HG02973 (cell line): Measurements from ENCODE around the gene FOXL2NB.

Source experiments
- ATAC-seq: cut with Tn5 transposase; IDR thresholded peaks from one replicate; pipeline ENCODE4 v1.9.1; 2021; ENCODE audit warnings: moderate library complexity; ENCODE audit not compliant: unreplicated experiment

FOXL2NB gene

DNA sequence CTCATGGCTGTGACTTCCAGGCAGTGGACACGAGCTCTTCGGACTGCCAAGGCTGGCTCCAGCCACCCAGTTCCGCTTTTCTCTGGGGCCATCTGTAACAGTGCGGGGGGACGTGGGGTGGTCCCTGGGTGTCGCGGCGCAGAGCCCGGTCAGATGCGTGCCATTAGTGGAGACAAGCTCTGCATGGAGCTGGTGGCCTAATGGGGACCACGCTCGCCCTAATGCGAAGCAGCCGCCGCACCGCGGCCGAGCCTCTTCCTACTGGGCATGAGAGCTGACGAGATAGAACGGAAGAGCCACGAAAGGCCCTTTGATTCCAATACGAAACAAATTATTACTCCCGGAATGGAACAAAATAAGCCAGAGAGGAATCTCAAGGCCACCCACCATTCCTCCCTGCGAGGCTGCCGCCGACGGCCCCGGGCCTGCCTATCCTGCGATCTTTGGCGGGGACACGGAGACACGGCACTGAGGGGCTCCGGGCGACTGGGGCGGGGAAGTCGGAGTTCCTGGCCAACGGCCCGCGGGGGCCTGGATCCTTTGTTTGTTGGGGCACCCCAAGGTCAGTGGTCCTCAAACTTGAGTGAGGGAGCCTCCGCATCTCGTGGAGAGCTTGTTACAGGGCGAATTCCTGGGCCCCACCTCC lies 18.2 kb upstream of the FOXL2NB start:
- no peak for ATAC-seq

DNA sequence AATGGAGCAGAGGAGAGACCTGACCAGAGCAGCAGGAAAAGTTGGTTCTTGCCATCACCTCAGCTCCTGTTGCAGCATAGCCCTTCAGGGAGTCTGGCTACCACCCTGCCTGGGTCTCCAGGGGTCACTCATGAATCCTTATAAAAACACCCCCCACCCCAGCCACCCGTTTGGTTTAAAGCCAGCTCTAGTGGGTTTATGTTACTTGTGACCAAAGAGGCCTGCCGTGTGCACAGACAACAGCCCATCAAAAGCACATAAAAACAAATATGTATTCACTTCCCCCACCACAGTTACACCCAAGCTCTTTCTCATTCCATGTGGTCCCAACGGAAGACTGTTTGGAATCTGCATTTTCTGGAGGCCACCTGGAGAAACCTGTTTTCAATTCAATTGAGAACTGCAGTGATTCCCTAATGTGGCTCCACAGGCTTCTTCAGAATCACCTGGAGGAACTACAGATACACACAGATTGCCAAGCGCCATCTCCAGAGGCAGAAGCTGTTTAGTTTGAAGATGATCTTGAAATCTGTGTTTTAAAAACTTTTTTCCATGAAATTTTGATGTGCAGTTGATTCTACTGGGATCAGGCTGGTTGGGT lies 13.8 kb upstream of the FOXL2NB start:
- no peak for ATAC-seq

DNA sequence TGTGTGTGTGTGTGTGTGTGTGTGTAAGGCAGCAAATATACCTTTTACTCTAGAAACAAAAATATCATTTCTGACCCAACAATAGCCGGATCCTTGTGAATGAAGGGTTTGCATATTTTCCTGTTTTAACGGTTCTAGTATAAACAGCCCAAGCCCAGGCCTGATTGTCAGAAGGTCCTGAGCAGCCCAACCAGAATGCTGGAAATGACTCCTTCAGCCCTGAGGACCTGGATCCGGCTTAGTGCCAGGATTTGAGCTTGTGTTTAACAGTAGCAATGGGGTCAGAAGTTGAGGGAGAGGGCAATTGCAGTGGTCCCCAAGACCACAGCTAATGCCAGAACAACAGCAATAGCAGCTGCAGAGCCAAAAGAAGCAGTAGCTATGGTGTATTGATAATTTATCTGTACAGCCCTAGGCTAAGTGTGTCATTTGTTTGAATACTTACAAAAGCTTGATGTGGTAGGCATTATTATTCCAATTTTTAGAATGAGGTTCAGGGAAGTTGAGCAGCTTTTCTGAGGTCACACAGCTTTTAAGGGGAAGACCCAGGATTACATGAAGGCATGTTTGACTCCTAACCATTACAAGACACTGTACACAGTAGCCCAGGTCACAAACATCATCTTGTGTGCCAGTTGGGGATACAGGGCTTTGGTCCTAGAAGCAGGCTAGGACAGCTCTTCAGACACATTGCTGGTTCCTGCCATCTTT lies 12.9 kb upstream of the FOXL2NB start:
- no peak for ATAC-seq

DNA sequence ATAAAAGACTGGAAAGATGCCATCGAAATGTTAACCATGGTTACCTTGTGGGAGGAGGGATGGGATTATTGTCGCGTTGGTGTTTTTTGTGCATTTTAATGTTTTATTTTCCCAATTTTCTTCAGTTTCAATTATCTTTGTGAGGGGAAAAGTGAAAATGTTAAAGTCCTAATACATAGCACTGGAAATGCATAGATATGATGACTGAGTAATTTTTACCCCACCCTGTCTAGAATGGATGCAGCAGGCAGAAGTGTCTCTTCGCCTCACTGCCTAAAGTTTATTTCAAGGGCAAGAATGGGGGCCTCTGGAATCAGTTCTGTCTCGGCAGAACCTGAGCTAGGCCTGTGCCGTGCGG lies 11.5 kb upstream of the FOXL2NB start:
- ATAC-seq, result no peak

DNA sequence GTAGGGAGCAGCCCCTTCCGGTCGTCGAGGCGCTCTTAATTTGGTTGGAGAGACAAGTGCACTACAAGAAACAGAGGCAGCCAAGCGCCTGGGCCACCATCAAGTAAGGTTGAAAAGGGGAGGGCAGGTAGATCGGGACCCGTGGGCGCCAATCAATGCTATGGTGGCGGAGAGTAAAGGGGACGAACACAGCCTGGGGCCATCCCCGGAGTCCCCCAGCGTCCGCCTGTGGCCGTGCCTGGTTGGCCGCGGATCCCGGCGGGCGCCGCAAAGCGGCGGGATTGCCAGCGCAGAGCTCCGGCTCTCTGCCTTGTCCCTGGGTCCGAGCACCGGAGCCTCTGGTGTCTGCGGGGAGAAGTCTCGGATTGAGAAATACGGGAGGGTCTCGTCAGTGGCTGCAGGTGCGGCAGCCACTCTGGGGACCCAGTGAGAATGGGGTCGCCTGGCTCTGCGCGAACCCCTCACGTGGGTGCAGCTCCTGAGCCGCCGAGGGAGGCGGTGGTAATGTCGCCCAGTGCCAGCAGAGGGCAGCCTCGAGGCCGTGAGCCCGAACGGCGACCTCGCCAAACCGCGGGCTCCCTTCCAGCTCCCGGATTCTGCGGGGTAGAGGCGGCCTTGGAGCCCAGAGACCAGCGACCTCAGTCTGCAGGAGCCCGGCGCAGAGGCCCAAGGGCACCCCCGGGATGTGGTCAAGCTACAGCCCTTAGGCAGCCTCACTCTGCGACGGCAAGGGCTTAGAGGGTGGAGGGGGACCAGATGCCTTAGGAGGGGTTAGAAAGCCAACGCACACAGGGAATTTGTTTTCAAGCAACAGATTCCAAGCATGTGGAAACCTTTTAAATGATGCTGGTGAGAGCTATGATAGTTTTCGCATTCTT lies 10.9 kb upstream of the FOXL2NB start:
- ATAC-seq, result peak; percentile 68

DNA sequence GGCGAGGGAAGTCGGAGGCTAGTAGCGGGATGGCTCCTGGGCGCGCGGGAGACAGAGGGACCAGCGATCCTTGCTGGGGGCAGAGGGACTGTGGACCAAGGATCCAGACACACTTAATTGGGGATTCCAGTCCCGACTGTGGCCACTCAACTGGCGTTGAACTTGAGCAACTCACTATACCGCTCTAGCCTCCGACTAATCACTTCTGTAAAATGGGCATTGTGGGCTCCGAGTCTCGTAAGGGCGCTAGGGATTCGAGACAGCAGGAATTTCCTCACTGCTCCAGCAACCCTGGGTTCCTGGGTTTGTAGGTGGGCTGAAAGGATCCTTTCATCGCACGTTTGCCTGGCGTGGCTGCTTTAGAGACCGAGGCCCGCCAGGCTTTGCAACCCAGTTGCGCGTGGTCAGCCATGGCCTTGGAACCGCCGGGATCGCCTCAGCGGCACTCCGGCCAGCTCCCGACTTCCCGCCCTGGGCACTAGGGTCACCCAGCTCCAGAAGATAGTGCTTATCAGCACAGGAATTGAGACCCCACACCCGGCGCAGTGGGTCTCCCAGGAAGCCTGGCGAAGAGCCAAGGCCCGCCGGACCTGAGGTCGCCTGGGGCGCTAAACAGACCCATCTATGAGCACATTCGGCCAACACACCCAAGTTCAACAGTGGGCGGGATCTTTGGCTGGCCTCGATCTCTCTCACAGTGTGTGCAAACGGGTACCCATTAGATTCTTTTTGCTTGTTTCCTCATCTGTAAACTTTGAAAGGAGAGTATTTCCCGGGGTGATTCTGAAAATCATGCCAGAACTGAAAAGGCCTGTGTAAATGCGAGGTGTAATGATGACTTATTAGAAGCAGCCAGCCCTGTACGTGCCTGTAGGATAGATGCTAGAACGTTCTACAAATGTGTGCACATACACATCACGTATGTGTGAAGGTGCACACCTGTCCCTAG lies 10.0 kb upstream of the FOXL2NB start:
- ATAC-seq, result no peak

DNA sequence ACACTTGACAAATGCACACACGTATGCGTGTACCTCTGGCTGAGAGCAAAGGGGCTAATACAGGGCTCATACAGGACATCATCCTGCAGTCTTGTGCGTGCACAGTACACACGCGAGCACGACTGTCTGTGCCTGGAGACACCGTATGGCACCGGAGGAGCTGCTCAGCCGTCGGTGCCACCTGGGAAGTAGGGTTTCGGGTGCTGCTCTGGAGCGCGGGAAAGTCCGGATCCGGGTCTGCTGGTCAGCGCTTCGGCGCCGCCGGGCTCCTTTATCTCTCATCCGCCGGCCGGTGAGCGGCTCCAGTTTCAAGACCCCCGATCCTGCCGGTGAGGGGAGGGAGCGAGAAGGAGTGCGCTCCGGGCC lies 9.3 kb upstream of the FOXL2NB start:
- ATAC-seq, result no peak

DNA sequence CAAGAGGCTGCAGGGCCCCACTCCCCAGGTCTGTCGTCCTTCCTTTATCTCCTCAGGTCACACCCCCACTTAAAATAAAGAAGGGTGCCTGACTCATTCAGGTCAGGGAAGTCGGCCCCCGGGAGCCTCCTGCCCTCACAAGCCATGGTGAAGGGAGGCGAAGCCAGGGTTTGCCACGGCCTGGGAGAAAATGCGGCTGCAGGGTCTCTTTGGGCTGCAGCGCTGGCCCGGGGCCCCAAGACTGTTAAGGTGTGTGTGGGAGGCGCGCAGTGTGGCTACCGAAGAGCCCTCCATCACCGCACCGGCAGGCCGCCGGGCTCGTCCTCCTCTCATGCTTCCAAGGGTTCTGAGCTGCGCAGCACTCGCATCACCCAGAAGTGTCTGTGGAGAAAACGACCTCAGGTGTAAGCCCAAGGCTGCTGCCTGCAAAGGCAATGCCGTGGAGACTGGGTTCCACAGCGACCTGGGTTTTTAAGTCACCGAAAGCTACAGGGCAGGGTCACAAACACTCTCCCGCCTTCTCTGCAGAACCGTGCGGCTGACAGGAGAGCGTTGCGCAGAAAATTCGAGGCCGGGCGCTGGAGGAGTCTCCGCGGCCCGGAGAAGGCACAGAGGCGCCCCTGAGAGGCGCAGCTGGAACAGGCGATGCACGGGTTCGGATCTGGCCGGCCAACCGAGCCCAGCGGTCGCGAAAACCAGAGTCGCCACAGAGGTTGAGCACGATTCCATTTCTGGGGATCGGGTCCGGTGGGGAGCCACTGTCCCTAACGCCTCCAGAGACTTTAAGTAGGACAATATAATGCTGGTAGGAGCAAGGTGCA lies 8.8 kb upstream of the FOXL2NB start:
- no peak for ATAC-seq

DNA sequence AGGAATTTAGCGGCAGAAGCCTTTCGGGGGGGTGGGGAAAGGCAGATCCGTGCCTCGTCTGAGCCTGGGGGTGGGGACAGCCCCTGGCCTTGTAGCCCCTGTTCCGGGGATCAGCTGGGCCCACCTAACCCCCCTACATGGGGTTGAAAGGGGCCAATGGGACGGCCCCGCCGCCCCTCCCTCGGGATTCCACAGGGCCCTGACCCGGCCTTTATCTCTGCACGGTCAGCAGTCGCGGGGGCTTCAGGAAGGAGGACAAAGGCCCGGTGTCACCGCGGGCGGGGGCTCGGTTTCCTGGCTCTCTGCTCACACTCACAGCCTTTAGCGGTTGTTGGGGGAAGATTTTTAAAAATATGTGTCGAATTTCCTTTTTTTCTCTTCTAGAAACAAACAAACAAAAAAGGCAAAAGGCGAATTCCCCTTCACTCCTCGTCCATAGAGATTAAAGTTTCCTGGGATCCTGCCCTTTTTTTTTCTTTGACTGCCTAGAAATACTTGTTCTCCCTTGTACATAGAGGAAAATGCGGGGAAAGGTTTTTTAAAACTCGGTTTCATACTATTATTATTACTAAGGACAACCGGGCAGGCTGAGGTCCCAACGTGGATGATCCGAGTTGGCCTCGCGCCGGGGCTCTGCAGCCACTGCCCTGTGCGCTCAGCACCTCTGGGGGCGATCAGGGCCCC lies 8.0 kb upstream of the FOXL2NB start:
- ATAC-seq, result no peak

DNA sequence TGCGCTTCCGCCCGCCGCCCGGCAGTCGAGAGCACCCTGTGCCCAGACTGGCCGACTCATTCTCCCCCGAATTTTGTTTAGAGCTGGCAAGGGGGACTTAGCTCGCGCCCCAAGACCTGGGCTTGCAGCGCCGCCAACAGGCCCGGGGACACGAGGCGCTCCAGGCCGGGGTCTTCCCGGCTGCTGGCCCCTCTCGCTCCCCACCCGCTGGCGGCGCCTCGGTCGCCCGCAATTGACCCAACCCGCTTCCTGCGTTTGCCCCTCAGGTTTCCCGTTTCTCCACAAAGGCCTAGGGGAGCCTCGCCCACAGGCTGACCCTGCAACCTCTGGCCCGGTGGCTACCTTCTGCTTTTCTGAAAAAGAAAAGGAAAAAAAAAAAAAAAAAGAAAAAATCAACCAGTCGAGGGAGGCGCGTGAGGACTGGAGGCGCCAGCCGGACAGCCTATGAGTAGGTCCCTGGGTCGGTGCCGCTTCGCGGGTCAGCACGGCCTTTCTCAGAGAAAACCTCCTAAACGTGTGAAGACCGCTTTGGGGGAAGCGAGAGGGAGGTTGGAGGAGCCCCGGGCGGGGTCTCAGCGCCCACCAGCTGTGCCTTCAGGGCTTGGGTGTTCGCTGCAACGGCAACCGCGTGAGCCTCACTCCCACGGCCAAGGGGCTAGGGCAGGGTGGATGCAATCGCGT lies 7.3 kb upstream of the FOXL2NB start:
- no peak for ATAC-seq

DNA sequence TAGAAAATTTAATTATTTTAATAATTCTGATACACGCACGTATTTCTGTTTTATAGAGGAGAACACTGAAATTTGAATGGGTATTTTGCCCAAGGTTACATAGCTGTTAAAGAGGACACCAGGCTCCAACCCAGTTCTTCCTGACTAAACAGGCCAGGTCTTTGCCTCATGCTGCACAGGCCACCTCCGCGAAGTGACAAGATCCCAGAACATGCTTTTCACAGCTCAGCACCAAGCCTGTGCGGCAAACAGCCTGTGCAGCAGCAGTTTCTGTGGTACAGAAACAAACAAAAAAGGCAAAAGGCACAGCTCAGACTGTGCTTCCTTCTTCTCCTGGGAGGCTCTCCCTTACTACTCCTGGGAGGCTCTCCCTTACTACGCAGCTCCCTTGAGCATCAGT lies 6.6 kb upstream of the FOXL2NB start:
- ATAC-seq, result no peak

DNA sequence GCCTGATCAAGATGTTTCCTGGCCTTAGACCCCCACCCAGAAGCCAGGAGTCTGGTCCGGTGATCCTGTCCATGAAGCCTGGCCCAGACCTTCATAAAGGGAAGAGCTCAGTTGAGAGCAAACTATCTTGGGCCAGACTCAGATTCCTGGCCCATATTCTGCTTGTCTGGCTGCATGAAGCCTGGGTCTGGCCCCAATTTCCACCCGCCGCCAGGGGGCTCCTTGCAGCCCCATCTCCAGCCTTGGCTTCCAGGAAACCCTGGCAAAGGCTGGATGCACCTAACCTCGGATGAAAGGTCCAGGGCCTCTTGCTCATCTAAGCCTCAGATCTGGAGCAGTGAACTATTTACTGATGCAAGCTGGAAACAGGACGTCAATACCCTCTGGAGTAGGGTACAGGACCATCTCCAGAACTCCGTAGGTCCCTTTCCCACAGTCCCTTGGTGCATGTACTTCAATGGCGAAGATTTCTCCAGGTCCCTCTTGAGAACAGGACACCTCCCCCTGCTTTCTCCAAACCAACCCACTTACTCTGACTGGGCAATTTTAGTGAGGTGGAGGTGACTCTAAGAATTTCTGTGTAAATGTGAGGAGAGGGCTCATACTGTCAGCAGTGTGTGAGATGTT lies 5.6 kb upstream of the FOXL2NB start:
- no peak for ATAC-seq

DNA sequence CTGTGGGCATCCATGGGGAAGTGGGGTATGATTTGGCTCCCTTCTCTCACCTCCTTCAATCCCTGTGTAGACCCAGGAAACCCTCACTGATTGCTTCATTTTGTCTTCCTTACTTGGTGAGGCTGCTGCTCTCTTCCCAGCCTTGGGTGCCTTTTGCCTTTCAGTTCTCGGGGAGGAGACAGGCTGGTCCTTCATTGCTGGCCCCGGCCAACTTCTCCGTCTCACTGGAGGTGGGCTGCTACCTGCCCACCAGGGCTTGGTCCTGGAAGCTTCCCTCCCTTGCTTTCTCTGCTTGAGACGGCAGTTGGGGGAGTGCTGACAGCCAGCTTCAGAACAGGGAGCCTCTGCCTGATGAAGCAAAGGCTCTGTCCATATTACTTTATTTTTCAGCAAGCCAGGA lies 4.7 kb upstream of the FOXL2NB start:
- ATAC-seq, result no peak

DNA sequence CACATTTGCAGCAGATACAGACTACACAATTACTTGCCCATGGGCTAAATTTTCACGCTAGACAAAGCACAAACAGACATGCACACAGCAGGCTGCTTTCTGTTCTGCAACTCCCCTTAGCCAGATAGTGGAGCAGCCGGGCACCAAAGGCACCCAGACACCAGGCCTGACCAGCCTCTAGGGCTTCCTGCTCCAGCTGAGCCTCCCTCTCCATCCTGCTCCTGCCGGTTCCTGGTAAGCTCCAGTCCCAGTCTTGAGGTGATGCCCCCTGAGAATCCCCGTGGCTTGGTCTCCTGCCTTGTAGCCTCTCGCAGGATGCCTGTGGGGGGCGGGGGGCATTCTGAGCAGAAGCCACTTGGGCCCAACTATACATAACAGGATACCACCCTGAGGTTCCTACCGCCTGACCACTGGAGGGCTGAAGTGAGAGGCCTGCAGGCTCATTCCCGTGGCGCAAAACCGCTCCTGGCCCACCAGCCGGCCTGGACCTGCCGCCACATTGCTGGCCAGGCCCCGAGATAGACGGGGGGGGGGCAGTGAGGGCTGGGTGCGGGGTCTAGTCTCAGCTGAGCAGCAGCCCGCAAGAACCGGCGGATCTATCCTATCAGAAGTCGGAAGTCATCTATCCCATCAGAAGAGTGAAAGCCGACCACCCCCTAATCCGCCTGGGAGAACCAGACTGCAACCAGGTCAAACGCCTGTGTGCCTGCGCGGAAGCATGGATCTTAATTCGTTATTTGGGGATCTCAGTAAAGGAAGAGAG lies 4.0 kb upstream of the FOXL2NB start:
- ATAC-seq, result no peak

DNA sequence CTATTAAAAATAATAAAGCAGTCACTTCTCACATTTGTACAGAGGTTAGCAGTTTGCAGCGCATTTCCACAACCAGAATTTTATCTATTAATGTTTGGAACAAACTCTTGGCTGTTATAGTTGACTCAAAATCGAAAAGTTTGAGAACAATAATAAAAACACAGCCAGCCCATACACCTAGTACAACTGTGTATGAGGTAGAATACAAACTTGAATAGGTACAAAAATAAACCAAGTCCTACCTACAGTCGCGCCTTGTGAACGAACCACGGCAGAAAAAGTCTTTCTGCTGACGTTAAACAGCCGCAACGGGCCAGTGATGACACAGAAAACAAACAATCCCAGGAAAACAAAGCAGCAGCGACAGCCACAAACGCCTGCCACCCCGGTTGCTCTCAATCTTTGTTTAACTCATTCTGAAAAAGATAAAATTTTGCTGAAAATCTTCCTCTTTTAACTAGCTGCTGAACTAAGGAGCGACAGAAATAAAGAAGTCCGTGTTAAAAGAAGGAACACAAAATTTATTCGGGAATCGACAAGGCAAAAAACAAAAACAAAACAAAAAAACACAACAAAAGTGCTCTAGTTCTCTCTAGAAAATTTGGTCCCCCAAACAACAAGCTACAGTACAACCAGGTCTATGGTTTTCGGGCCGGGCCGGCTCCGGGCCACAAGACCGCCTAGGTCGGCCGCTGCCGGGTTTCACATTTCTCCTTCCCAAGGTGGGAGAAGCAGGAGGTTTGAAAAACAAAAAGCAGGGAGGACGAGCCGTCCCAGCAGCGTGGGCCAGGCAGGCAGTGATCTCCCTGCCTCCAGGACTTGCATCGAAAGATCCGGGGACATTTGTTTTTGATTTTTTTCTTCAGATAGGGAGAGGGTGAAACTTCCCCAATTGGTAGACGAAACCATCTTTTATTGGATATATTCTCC lies 3.0 kb upstream of the FOXL2NB start:
- ATAC-seq, result no peak

DNA sequence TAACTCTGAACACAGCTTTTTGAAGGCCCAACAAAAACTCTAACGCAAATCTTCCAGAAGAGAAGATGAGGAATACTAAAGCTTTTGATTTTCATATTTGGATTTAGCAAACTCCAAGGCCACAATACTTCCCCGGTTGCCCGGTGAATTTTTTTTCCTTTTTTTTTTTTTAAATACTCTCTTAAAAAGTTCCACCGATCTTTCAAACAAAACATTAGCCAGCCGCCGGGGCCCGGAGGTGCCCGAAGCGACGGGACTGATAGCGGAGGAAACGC lies 2.4 kb upstream of the FOXL2NB start:
- ATAC-seq, result no peak
